Fibroblast of mammary gland (primary cell): ENCODE measurements around the gene GAGE13.
A peak's percentile ranks its signal among the peaks of the same experiment; 100 is the strongest.
"Not testable (repeated sequence)": the region's sequence is repeated elsewhere in the genome, so short reads cannot be mapped to it uniquely, and the experiment has no call there.

Experiments used
- DNase-seq: peaks from one replicate; pipeline ENCODE4 v3.0.0-alpha.2; 2010; ENCODE audit warnings: low read depth
- H3K4me3 ChIP-seq: 2 replicates; pipeline ENCODE4 v1.5.1; 2011; ENCODE audit warnings: low read depth, mild to moderate bottlenecking, low read length, moderate library complexity; ENCODE audit not compliant: control insufficient read depth
- TF ChIP-seq, protein P1 (sequence below): conservative IDR thresholded peaks from 2 replicates; pipeline ENCODE4 v1.5.1; 2011; ENCODE audit warnings: low read depth, low read length, inconsistent platforms; ENCODE audit not compliant: control insufficient read depth, insufficient read depth

GAGE13 gene

DNA sequence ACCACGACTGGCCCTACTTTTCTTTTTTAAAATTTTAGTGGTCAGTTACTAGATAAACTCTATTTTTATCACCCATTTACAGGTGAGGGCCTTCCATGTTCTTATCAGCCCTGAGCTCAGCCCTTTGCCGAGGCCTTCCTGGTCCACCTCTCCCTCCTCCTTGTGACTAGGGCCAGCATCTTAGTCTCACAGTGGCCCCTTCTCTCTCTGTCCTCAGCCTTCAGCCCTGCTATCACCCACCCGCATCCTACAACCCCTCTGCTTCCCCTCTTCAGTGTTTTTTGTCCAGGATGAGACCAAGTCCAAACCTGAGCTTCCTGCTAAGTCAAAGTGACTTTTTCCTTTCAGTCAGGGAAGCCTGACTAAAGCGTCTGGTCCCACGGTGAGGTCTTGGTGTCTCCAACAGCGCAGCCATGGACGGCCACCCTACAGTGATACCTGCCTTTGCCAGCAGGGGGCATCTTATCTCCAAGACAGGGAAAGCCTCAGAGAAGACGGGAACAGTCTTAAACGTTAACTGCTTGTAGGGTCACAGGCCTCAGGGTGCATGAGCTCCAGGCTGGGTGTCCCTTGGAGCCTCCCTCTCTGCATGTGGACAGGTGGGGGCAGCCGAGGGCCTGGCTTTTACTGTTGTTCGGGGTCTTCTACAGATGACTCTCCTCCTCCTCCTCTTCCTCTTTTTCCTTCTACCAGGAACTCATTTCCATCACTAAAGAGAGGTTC, 39.6 kb upstream of the GAGE13 start:
- DNase-seq: peak; percentile 62
- TF ChIP-seq, protein P1, sequence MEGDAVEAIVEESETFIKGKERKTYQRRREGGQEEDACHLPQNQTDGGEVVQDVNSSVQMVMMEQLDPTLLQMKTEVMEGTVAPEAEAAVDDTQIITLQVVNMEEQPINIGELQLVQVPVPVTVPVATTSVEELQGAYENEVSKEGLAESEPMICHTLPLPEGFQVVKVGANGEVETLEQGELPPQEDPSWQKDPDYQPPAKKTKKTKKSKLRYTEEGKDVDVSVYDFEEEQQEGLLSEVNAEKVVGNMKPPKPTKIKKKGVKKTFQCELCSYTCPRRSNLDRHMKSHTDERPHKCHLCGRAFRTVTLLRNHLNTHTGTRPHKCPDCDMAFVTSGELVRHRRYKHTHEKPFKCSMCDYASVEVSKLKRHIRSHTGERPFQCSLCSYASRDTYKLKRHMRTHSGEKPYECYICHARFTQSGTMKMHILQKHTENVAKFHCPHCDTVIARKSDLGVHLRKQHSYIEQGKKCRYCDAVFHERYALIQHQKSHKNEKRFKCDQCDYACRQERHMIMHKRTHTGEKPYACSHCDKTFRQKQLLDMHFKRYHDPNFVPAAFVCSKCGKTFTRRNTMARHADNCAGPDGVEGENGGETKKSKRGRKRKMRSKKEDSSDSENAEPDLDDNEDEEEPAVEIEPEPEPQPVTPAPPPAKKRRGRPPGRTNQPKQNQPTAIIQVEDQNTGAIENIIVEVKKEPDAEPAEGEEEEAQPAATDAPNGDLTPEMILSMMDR: peak; percentile 70
- no peak overlapping the region for H3K4me3 ChIP-seq

DNA sequence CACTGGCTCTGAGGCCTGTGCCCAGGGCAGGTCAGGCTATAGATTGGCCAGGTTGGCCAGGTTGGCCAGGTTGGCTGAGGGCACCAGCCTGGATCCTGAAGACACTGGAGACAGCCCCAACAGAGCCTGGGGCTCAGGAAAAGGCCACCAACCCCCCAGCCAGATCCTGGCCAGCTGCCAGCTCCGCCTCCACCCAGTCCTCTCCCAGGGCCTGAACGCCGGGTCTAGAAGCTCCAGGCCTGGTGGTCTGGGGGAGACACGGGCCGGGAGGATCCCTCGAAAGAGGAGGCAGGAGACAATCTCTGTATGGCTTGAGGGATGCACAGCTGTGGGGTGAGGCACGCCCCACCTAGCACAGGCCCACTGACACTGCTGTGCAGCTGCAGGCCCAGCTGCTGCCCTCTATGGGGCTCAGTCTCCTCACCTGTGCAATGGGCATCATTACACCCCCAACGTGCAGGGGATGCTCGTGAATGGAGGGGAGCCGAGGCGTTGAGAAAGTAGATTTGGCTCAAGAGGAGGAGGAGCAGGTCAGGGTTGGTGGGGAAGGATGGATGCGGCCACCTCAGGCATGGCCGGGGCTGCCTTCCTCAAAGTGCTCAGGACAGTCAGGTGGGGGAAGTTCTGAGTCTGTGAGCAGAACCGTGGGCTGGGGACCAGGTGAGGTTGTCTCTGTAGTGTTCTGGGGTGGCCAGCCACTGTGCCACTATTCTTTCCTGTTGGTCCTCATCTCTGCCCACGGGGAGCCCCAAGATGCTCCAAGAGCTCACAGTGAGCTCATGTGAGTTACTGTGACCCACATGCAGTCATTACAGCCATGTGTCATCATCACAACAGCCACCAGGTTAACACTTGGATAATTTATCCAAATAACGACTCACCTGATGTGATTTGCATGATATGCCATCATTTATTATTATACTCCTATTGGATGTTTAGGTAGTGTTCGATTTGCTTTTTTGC, 38.7 kb upstream of the GAGE13 start:
- DNase-seq: no peak
- TF ChIP-seq, protein P1: no peak
- H3K4me3 ChIP-seq: no peak overlapping the region

DNA sequence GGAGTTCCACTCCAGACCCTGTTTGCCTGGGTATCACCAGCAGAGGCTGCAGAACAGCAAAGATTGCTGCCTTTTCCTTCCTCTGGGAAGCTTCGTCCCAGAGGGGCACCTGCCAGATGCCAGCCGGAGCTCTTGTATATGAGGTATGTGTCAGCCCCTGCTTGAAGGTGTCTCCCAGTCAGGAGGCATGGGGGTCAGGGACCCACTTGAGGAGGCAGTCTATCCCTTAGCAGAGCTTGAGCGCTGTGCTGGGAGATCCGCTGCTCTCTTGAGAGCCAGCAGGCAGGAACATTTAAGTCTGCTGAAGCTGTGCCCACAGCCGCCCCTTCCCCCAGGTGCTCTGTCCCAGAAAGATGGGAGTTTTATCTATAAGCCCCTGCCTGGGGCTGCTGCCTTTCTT, 32.1 kb upstream of the GAGE13 start:
- not testable (repeated sequence) for H3K4me3 ChIP-seq, DNase-seq

DNA sequence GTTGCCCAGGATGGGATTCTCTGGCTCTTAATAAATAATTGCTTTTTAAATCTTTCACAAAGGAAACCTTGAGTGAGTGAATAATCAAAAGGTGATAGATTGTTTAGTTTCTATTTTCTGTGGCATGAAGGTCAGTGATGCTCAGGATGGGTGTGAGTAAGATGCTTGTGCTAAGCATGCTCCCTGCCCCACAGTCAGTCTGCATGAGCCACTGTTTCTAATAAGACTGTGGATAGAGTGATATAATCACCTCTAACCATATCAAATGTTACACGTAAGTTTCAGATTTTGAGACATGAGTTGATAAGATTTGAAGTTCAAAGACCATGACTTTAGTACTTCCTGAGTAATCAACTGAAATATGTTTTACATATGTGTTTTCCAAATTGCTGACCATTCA, 30.7 kb upstream of the GAGE13 start:
- no peak for DNase-seq
- no peak overlapping the region for H3K4me3 ChIP-seq
- TF ChIP-seq, protein P1: no peak

DNA sequence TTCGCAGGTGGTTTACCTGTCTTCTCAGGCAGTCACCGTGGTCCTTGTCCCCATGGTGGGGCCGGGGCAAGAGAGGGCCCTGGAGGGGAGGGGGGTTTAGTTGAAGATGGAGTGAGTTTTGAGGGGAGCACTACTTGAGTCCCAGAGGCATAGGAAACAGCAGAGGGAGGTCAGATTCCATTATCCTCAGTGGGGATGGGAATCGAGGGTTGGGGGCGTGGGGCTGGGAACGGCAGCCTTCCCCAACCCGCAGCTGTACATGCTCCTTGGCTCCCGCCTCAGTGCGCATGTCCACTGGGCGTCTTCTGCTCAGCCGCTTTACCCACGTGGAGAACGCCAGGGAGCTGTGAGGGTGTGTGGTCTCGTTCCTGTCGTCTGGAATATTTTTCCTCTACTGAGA, 28.0 kb upstream of the GAGE13 start, which contains the start of gene GAGE10:
Gene GAGE10 (plus strand): TSS at position 301 of the 400 bp plus-strand sequence. CDS start 1,214 bp downstream, outside the sequence.
- no peak within 1 kb of the TSS for H3K4me3 ChIP-seq
- DNase-seq: no peak
- TF ChIP-seq, protein P1: no peak

DNA sequence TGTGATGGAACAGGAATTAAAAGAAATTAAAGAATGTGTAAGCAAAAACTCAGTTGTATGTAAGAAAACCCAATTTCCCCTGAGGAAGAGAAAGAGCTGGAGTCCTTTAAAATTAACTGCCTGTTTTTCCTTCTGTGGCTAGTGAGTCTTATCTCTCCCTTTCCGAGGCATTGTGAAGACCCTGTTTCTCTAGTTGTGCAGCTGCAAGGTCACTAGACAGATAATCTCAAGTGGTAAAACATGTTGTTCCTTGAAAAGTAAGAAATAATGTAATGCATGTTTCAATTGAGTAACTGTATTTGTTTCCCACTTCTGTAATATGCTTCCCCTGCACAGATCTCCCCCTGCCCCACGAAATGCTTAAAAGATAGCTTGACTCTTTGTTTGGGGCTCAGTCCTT, 23.6 kb upstream of the GAGE13 start:
- not testable (repeated sequence) for H3K4me3 ChIP-seq, DNase-seq

DNA sequence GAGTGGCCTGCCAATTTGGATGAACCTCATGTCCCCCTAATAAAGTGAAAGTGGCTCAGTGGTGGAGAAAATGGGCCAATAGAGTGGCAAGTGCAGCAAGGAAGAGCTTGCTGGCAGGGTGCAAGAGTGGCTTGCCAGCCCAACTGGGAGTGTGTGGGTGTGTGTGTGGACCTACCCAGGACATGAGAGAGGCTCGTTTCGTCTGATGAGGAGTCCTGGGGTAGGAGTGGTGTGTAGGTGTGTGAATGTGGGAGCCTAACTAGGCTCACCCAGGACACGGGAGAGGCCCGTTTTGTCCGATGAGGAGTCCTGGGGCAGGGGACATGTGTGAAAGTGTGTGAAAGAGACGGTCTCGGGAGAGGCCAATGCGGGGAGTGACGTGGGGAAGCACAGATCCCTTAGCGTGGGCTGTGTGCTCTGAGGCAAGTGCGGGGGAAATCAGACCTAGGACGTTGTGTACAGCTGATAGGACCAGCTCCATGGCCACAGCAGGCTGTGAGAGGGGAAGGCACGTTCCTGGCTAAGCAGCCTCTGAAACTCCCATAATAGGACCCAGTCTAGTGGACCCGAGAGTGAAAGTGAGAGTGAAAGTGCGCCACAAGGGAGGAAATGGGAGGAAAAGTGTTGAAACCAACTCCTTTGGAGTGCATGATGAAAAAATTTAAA, 22.6 kb upstream of the GAGE13 start:
- TF ChIP-seq, protein P1: no peak
- peak overlapping the region; percentile 13 for H3K4me3 ChIP-seq
- peak; percentile 9 for DNase-seq
